HG03103 (cell line): ENCODE measurements around the gene F10.

ENCODE experiments used
- ATAC-seq: cut with Tn5 transposase; IDR thresholded peaks from one replicate; pipeline ENCODE4 v1.9.1; 2021; ENCODE audit warnings: low read depth; ENCODE audit not compliant: unreplicated experiment

F10 gene

GRCh38 chr13:113187263-113187669 lies 64.7 kb downstream of the F10 start:
- no peak for ATAC-seq

GRCh38 chr13:113187883-113188665 lies 65.5 kb downstream of the F10 start:
- ATAC-seq, result no peak

DNA sequence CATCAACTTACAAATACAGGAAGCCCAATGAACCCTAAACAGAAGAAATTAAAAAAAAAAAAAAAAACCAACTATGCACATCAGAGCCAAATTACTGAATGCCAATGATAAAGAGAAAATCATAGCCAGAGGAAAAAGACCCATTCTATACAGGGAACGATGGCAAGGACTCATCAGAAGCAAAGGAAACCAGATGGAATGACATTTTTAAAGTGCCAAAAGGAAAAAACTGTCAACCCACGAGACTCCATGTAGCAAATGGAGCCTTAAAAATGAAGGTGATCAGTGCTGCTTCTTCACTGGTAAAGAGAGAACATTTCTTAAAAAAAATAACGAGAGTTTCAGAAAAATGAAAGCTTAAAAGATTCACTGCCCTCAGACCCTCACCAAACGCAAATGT lies 67.6 kb downstream of the F10 start:
- ATAC-seq, result no peak

DNA sequence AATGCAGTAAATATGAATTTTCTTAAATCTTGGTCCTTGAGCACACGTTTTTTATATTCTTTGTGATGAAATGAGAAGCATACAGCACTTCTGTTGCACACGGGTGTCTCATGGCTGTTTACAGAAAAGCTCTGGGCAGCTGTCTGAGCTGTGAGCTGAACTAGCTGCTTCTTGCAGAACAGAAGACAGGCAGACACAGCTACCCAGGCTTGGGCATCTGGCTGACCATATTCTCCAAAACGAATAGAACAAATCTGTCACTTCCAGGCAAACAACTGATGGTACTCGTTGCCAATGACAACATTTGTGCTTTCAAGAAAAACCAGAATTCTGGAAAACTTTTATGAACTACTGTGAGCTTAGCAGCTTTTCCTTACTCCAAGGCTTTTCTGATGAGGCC lies 69.7 kb downstream of the F10 start:
- no peak for ATAC-seq

DNA sequence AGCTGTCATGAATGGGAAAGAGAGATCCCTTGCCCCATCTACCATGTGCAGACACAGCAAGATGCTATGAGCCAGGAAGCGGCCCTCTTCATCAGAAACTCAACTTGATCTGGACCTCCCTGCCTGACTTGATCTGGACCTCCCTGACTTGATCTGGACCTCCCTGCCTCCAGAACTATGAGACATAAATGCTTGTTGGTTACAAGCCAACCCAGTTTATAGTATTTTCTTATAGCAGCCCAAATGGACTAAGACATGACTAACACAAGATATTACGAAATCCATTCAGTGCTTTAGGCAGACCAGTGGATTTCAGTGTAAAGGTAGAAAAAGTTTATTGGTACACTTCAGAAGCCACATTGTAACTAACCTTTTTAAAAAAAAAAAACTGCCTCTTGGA lies 70.3 kb downstream of the F10 start:
- no peak for ATAC-seq

DNA sequence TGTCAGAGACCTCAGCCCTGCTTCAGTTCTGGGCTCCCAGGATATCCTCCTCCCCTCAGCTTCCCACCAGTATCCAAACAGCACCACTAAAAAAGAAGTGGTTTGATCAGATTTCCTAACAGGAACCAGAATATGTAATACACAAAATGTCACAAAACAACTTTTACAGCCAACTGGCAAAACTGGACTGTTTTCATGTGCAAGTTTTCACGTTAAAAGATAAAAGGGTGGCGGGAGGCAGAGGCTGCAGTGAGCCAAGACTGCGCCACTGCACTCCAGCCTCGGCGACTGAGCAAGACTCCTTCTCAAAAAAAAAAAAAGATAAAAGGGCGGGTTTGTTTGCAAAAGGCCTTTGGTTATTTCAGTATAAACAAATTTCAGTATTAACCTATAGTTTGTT lies 72.8 kb downstream of the F10 start:
- no peak for ATAC-seq

DNA sequence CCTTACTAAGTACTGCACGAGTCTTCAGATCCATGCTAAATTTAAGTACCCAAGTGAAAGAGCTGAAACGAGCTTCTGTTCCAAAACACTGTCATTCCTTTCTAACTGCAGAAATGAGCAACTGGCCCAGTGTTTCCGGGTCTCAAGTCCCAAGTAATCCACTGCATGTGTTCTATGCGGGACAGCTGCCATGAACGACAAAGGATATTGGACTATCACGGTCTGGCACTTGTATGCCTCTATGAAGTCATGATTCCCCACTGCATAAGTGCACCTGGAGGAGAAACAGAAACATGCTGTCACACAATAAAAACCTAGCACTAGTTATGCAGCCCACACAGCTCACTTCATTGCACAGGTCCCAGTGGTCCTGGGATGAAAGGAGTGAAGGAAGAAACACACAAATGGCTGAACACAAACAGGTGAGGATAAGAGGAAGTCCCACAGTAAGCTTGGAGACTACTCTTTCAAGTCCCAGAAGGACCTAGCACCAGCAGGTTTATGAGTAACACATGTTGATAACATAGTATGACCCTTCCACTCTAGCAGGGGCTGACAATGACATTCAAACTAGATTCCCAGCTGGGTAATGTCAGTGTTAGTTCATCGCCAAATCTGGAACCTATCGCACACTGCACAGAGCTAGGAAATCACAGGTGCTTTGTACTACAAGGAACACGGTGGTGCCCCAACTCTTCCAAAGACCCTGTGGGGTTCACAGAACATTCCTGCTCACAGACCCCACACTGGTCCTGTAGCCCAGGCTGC lies 74.6 kb downstream of the F10 start:
- no peak for ATAC-seq
